ACHN (cell line): Measurements from ENCODE around the gene LOC128125822.

Experiments used
- DNase-seq: peaks from one replicate; pipeline ENCODE4 v3.0.0-alpha.2; 2015
- in situ Hi-C: cut with HindIII; loops from 2 replicates; pipeline ENCODE4 v1.10.0; 2017; ENCODE audit warnings: low sequenced_read_pairs, low pct_ligation_motif_present, low pct_unique_long_range_greater_than_20kb

LOC128125822 gene

GRCh38 chr6:63611560-63611959 lies 39.3 kb downstream of the LOC128125822 start:
- no peak for DNase-seq
- in situ Hi-C loops = no loop called here

- DNase-seq = no peak
- in situ Hi-C loops = no loop called here
Measured at GRCh38 chr6:63615590-63615989, 43.3 kb downstream of the LOC128125822 start.
